Loucy (cell line): ENCODE measurements around the gene PRSS12.

Source experiments
- EZH2phosphoT487 ChIP-seq: fragments of 200-600 bp; IDR thresholded peaks from 2 replicates; pipeline ENCODE4 v1.6.1; 2018; ENCODE audit warnings: antibody characterized with exemption, mild to moderate bottlenecking, moderate library complexity, borderline replicate concordance
- TF ChIP-seq, protein P1 (sequence below): fragments of 200-600 bp; sonication (generic); conservative IDR thresholded peaks from 2 replicates; pipeline ENCODE4 v1.5.1; 2014; ENCODE audit warnings: mild to moderate bottlenecking, antibody characterized with exemption, low read length

DNA sequence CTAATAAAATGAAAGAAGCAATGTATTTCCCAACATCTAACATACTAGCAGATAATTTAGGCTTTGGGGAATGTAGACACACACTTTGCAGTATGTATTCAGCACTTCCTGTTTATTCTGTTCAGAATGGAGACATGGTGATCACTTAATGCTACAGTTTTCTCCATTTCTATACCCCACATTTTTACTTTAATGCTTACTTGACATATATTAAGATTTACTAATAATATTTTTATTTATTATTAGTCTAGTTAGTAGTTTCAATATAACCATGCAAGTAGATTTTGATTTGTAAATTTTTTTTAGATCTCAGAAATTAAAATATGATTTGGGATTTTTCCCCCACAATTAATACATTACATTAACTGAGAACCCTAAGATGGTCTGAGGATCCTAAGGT, 98.4 kb downstream of the PRSS12 start:
- TF ChIP-seq, protein P1, sequence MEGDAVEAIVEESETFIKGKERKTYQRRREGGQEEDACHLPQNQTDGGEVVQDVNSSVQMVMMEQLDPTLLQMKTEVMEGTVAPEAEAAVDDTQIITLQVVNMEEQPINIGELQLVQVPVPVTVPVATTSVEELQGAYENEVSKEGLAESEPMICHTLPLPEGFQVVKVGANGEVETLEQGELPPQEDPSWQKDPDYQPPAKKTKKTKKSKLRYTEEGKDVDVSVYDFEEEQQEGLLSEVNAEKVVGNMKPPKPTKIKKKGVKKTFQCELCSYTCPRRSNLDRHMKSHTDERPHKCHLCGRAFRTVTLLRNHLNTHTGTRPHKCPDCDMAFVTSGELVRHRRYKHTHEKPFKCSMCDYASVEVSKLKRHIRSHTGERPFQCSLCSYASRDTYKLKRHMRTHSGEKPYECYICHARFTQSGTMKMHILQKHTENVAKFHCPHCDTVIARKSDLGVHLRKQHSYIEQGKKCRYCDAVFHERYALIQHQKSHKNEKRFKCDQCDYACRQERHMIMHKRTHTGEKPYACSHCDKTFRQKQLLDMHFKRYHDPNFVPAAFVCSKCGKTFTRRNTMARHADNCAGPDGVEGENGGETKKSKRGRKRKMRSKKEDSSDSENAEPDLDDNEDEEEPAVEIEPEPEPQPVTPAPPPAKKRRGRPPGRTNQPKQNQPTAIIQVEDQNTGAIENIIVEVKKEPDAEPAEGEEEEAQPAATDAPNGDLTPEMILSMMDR = no peak
- no peak for TF ChIP-seq EZH2phosphoT487
